ENCODE results near the gene ASB6. TPM values are rescaled to one million over a fixed set of nuclear protein-coding genes. Genes with fewer than 3 reads are reported as not detected.

The ASB6 gene
- total and polyA plus RNA-seq, 4 donors, result 3.4 to 8.4 (median 6.2) TPM

- Histone ChIP-seq H3K4me3 (ENCODE audit: low read depth in 1 of 3, low read length in 3 of 3) (no peak overlapping the region), H3K9me3 (ENCODE audit: control insufficient read depth in 4 of 4, low read length in 3 of 4) (no peaks in the 10 kb centered on the region), H3K9ac (ENCODE audit: low read depth in 1 of 2, low read length in 2 of 2) (no peak overlapping the region), H3K36me3 (ENCODE audit: control insufficient read depth in 4 of 4, insufficient read depth in 3 of 4, low read depth in 1 of 4, low read length in 3 of 4) (no peaks in the 10 kb centered on the region), H3K27me3 (ENCODE audit: control insufficient read depth in 4 of 4, insufficient read depth in 4 of 4, low read length in 3 of 4) (no peaks in the 10 kb centered on the region), H3K4me1 (ENCODE audit: control insufficient read depth in 4 of 4, insufficient read depth in 4 of 4, low read length in 3 of 4) (peaks cover 4 to 19% (median 12%) of the 10 kb centered on the region in 4 donors), H3K27ac (ENCODE audit: low read depth in 1 of 2, low read length in 2 of 2) (no peak overlapping the region)
- TF ChIP-seq GABPA (IDR thresholded peaks at IDR 0.05 in 1 of 2, conservative IDR thresholded peaks at IDR 0.05 in 1 of 2) (no peak), HNF4G (IDR thresholded peaks at IDR 0.05) (no peak), SP1 (IDR thresholded peaks at IDR 0.05) (no peak), HNF4A (conservative IDR thresholded peaks at IDR 0.05) (no peak), NR2F2 (IDR thresholded peaks at IDR 0.05) (no peak), REST (IDR thresholded peaks at IDR 0.05) (no peak), MAX (IDR thresholded peaks at IDR 0.05) (no peak), RAD21 (IDR thresholded peaks at IDR 0.05) (no peak), ATF3 (IDR thresholded peaks at IDR 0.05) (no peak), ZBTB33 (IDR thresholded peaks at IDR 0.05) (no peak), CTCF (IDR thresholded peaks at IDR 0.05; ENCODE audit: low read depth, low read length, missing input control) (no peak), EGR1 (IDR thresholded peaks at IDR 0.05; ENCODE audit: low read depth in 2 of 2) (no peak), FOXA1 (IDR thresholded peaks at IDR 0.05) (no peak), FOXA2 (IDR thresholded peaks at IDR 0.05) (no peak), JUND (IDR thresholded peaks at IDR 0.05) (no peak), TAF1 (conservative IDR thresholded peaks at IDR 0.05) (no peak), YY1 (IDR thresholded peaks at IDR 0.05) (no peak), RXRA (IDR thresholded peaks at IDR 0.05) (no peak)
- WGBS, result 91% methylated on average over 12 of the region's 12 CpGs
- no peak for DNase-seq (ENCODE audit: low spot score)
Observed at GRCh38 chr9:129604056-129604765, 37.7 kb downstream of the ASB6 start.

Measured in liver (tissue), 9 donors.